SK-N-SH (cell line): Measurements from ENCODE around the gene TM9SF4. TPM values are rescaled to one million over a fixed set of nuclear protein-coding genes. Genes with fewer than 3 reads are reported as not detected.
A peak's percentile ranks its signal among the peaks of the same experiment; 100 is the strongest.

ENCODE experiments used
- CTCF ChIA-PET: fragments of 300-600, 350-600 bp; formaldehyde crosslinking; extraction: SDS; loops from one replicate; lab custom pipeline; 2021; lab: Yijun Ruan, JAX
- POLR2A ChIA-PET: fragments of 350-600 bp; sonication (Branson Sonifier 250); formaldehyde crosslinking; extraction: SDS; loops from one replicate; lab custom pipeline; 2020; ENCODE audit warnings: antibody characterized with exemption, inconsistent platforms; lab: Yijun Ruan, JAX
- DNase-seq: peaks from one replicate; pipeline ENCODE4 v3.0.0; 2012
- H2AFZ ChIP-seq: fragments of 200-600 bp; sonication (generic); 2 replicates; pipeline ENCODE4 v1.8.1; 2016; ENCODE audit warnings: antibody characterized with exemption, mild to moderate bottlenecking, low read depth
- H3F3A ChIP-seq: fragments of 200-600 bp; sonication (generic); replicated peaks from 2 replicates; pipeline ENCODE3; 2016; ENCODE audit warnings: antibody characterized with exemption, mild to moderate bottlenecking; ENCODE audit not compliant: insufficient read depth
- H3K27ac ChIP-seq, 2 experiments: fragments of 200-500 bp in 1 of 2; fragments of 200-600 bp in 1 of 2; sonication (Bioruptor generic) in 1 of 2; sonication (generic), shearing (Covaris generic) in 1 of 2; 2 replicates each; pipeline versions ENCODE4 v1.5.1 to v1.6.1; 2014 to 2016; ENCODE audit warnings: low read depth in 2 of 2, inconsistent platforms in 1 of 2, low read length in 1 of 2, mild to moderate bottlenecking in 1 of 2, mixed read lengths in 1 of 2
- H3K27me3 ChIP-seq: fragments of 200-600 bp; sonication (generic), shearing (Covaris generic); 2 replicates; pipeline ENCODE4 v1.6.1; 2016; ENCODE audit warnings: mixed run types; ENCODE audit not compliant: insufficient read depth
- H3K36me3 ChIP-seq, 2 experiments: fragments of 200-500 bp in 1 of 2; fragments of 200-600 bp in 1 of 2; sonication (Bioruptor generic) in 1 of 2; sonication (generic) in 1 of 2; replicated peaks in 1 of 2; 2 replicates each; pipeline versions ENCODE3 to v1.5.1; 2014 to 2016; ENCODE audit warnings: low read length in 1 of 2, mild to moderate bottlenecking in 1 of 2; ENCODE audit not compliant: insufficient read depth in 2 of 2, control insufficient read depth in 1 of 2
- H3K4me1 ChIP-seq, 2 experiments: fragments of 200-500 bp in 1 of 2; fragments of 200-600 bp in 1 of 2; sonication (Bioruptor generic) in 1 of 2; sonication (generic), shearing (Covaris generic) in 1 of 2; 2 replicates each; pipeline versions ENCODE4 v1.5.1 to v1.6.1; 2014 to 2016; ENCODE audit warnings: low read depth in 1 of 2, low read length in 1 of 2, mixed run types in 1 of 2; ENCODE audit not compliant: insufficient read depth in 2 of 2, control insufficient read depth in 1 of 2
- H3K4me2 ChIP-seq: fragments of 200-600 bp; sonication (generic), shearing (Covaris generic); 2 replicates; pipeline ENCODE4 v1.6.1; 2017; ENCODE audit warnings: mixed run types
- H3K4me3 ChIP-seq, 2 experiments: fragments of 200-500 bp in 1 of 2; fragments of 200-600 bp in 1 of 2; sonication (Bioruptor generic) in 1 of 2; sonication (generic), shearing (Covaris generic) in 1 of 2; 2 replicates each; pipeline versions ENCODE4 v1.5.1 to v1.8.1; 2014 to 2016; ENCODE audit warnings: low read depth in 2 of 2, inconsistent platforms in 1 of 2, low read length in 1 of 2, mild to moderate bottlenecking in 1 of 2, mixed read lengths in 1 of 2, moderate library complexity in 1 of 2
- H3K79me2 ChIP-seq: fragments of 200-600 bp; sonication (generic); 2 replicates; pipeline ENCODE4 v1.8.1; 2017; ENCODE audit warnings: mild to moderate bottlenecking; ENCODE audit not compliant: insufficient read depth
- H3K9ac ChIP-seq: fragments of 200-600 bp; sonication (generic); 2 replicates; pipeline ENCODE4 v1.6.1; 2017; ENCODE audit warnings: mixed run types
- H3K9me2 ChIP-seq: fragments of 200-600 bp; sonication (generic); 2 replicates; pipeline ENCODE4 v1.6.1; 2017; ENCODE audit warnings: mixed run types
- H3K9me3 ChIP-seq: fragments of 200-600 bp; sonication (generic); 2 replicates; pipeline ENCODE4 v1.6.1; 2017; ENCODE audit warnings: mixed run types, mild to moderate bottlenecking, moderate library complexity
- H4K20me1 ChIP-seq: fragments of 200-600 bp; sonication (generic); 2 replicates; pipeline ENCODE4 v1.6.1; 2017; ENCODE audit warnings: mild to moderate bottlenecking, mixed run types; ENCODE audit not compliant: insufficient read depth
- CHD2 ChIP-seq: fragments of 150-350 bp; IDR thresholded peaks from 2 replicates; pipeline ENCODE4 v1.6.1; 2018; ENCODE audit warnings: low read length; ENCODE audit not compliant: partially characterized antibody
- EP300 ChIP-seq, 2 experiments: IDR thresholded peaks; 2 replicates each; pipeline versions ENCODE4 v1.4.0 to v1.6.1; 2012; ENCODE audit warnings: borderline replicate concordance in 1 of 2, low read depth in 1 of 2, low read length in 1 of 2
- FOXM1 ChIP-seq: IDR thresholded peaks from 2 replicates; pipeline ENCODE4 v1.4.0; 2012; ENCODE audit warnings: low read depth, mild to moderate bottlenecking
- GABPA ChIP-seq: IDR thresholded peaks from 2 replicates; pipeline ENCODE4 v1.4.0; 2012; ENCODE audit warnings: low read depth, mild to moderate bottlenecking
- GATA2 ChIP-seq: sonication (generic); formaldehyde crosslinking; IDR thresholded peaks from 2 replicates; pipeline ENCODE4 v1.5.0; 2020; ENCODE audit warnings: mild to moderate bottlenecking, missing genetic modification reagents
- JUND ChIP-seq: IDR thresholded peaks from 2 replicates; pipeline ENCODE4 v1.4.0; 2012
- MEF2A ChIP-seq: IDR thresholded peaks from 2 replicates; pipeline ENCODE4 v1.4.0; 2012; ENCODE audit warnings: low read depth, borderline replicate concordance
- MXI1 ChIP-seq: IDR thresholded peaks from 2 replicates; pipeline ENCODE4 v1.6.1; 2012; ENCODE audit warnings: mild to moderate bottlenecking, low read depth, low read length, improper control_type of control experiment
- NFIC ChIP-seq: IDR thresholded peaks from 2 replicates; pipeline ENCODE4 v1.4.0; 2012; ENCODE audit warnings: borderline replicate concordance
- NRF1 ChIP-seq: IDR thresholded peaks from 2 replicates; pipeline ENCODE4 v1.6.1; 2012; ENCODE audit warnings: low read depth, mild to moderate bottlenecking, low read length
- POLR2AphosphoS5 ChIP-seq: IDR thresholded peaks from 2 replicates; pipeline ENCODE4 v1.6.1; 2012; ENCODE audit warnings: low read depth, low read length
- REST ChIP-seq: IDR thresholded peaks from 2 replicates; pipeline ENCODE4 v1.6.1; 2012; ENCODE audit warnings: mild to moderate bottlenecking, low read depth, low read length, moderate library complexity
- RFX5 ChIP-seq: IDR thresholded peaks from 2 replicates; pipeline ENCODE4 v1.6.1; 2012; ENCODE audit warnings: mild to moderate bottlenecking, improper control_type of control experiment, low read length
- SIN3A ChIP-seq: IDR thresholded peaks from 2 replicates; pipeline ENCODE4 v1.6.1; 2012; ENCODE audit warnings: low read depth, mild to moderate bottlenecking, low read length, moderate library complexity, borderline replicate concordance
- SMC3 ChIP-seq: IDR thresholded peaks from 2 replicates; pipeline ENCODE4 v1.6.1; 2012; ENCODE audit warnings: low read depth, low read length, improper control_type of control experiment
- TAF1 ChIP-seq: IDR thresholded peaks from 2 replicates; pipeline ENCODE4 v1.6.1; 2012; ENCODE audit warnings: low read depth, mild to moderate bottlenecking, low read length, moderate library complexity, borderline replicate concordance
- YY1 ChIP-seq: IDR thresholded peaks from 2 replicates; pipeline ENCODE4 v1.4.0; 2012; ENCODE audit warnings: low read depth, mild to moderate bottlenecking
- WGBS: methylation state at CpG from one replicate; pipeline ENCODE4 v1.1.6; 2017; ENCODE audit warnings: low lambda C conversion rate; 5-methylcytosine and 5-hydroxymethylcytosine counted together
- polyA plus RNA-seq, 3 experiments: library from polyadenylated mRNA; depleted of rRNA; stranded (reverse); fragments of >200 nt; gene quantifications; 2 replicates each; pipeline ENCODE4 v1.2.3, GENCODE V29; 2012
- TF ChIP-seq, protein P1 (sequence below): IDR thresholded peaks from 2 replicates; pipeline ENCODE4 v1.4.0; 2012; ENCODE audit warnings: low read depth
- TF ChIP-seq, protein P2 (sequence below): IDR thresholded peaks from 2 replicates; pipeline ENCODE4; 2012
- TF ChIP-seq, protein P3 (sequence below): fragments of 200-600 bp; sonication (generic); IDR thresholded peaks from 2 replicates; pipeline ENCODE4 v1.6.1; 2017; ENCODE audit warnings: antibody characterized with exemption, mild to moderate bottlenecking, moderate library complexity
- TF ChIP-seq, protein P4 (sequence below): IDR thresholded peaks from 2 replicates; pipeline ENCODE4 v1.4.0; 2012; ENCODE audit warnings: low read depth, borderline replicate concordance

TM9SF4 gene
- polyA plus RNA-seq, 1 of the 3 experiments (the other 2 are of a cell fraction): 61.0 TPM

DNA sequence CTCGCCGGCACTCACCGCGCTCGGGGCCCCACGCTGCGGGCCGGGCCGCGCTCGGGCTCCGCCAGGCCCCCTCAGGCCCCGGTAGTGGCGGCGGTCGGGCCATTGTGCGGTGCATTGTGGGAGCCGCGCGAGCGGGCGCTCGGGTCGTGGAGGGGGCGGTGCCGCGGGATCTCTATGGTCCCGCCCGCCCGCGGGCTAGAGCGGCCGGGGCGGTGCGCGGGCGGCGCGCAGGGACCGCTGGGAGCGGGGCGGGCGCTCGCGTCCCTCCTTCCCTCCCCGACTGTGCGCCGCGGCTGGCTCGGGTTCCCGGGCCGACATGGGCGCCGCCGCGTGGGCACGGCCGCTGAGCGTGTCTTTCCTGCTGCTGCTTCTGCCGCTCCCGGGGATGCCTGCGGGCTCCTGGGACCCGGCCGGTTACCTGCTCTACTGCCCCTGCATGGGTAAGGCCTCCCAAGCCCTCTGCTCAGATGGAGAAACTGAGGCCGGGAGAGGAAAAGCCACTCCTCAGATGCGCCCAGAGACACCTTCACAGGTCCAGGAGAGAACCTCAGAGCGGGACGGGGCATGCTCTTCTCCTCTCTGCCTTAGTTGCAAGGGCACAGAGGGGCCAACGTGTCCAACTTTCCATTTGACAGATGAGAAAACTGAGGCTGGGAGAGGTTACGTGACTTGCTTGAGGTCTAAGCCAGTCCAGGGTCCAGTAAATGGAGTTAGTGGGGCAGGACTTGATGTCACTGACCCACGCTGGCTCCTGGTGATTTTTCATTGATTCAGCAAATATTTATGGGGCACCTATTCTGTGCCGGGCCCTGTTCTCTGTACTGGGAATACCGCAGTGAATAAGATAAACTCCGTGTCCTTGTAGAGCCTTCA lies 98.3 kb downstream of the TM9SF4 start, which contains the start of the genes PLAGL2 and POFUT1:
PLAGL2 (minus strand) TSS at position 118 of the 873 bp plus-strand sequence. CDS start 5,565 bp downstream, outside the sequence.
POFUT1 (plus strand) TSS at position 255 of the 873 bp plus-strand sequence; CDS start at position 317, 62 bp downstream.
- Histone ChIP-seq H3K79me2 (peaks cover 88% of the 10 kb centered on the region), H3K9me3 (no peaks in the 10 kb centered on the region), H3K9me2 (no peaks in the 10 kb centered on the region), H3K4me2 (peak within 1 kb of the TSS; percentile 93), H3K36me3 (peaks cover 0 to 28% of the 10 kb centered on the region in 2 experiments), H3K27ac (peak within 1 kb of the TSS; percentile 29 to 75; a peak in 3 of 4 replicates), H3K9ac (peak within 1 kb of the TSS; percentile 82), H3F3A (peaks cover 3% of the 10 kb centered on the region), H3K4me1 (peaks cover 25 to 35% of the 10 kb centered on the region in 2 experiments; a peak in 3 of 4 replicates), H3K4me3 (peak within 1 kb of the TSS; percentile 87 to 88), H4K20me1 (peaks cover 24% of the 10 kb centered on the region), H3K27me3 (no peaks in the 10 kb centered on the region), H2AFZ (peak within 1 kb of the TSS; percentile 87)
- DNase-seq: peak; percentile 100
- POLR2A ChIA-PET: interaction anchor here (0.7 kb wide), 1 partner anchor 75 kb away, joined by 3 read pairs; no protein-coding TSS in a partner anchor
- CTCF ChIA-PET: interaction anchor here (0.6 kb wide), 1 partner anchor 177 kb away, joined by 3 read pairs; no protein-coding TSS in a partner anchor
- no peak for TF ChIP-seq MEF2A
- peak; percentile 18; the same call in 1 of the 2 replicates for TF ChIP-seq REST
- TF ChIP-seq MXI1: peak; percentile 93
- peak; percentile 77 for TF ChIP-seq POLR2AphosphoS5
- no peak; a peak in 1 of 4 replicates for TF ChIP-seq EP300 (IDR thresholded peaks at IDR 0.05; ENCODE audit: borderline replicate concordance in 1 of 2, low read depth in 1 of 2, low read length in 1 of 2)
- TF ChIP-seq, protein P1, sequence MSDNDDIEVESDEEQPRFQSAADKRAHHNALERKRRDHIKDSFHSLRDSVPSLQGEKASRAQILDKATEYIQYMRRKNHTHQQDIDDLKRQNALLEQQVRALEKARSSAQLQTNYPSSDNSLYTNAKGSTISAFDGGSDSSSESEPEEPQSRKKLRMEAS: peak; percentile 59; the same call in 1 of the 2 replicates
- TF ChIP-seq, protein P2, sequence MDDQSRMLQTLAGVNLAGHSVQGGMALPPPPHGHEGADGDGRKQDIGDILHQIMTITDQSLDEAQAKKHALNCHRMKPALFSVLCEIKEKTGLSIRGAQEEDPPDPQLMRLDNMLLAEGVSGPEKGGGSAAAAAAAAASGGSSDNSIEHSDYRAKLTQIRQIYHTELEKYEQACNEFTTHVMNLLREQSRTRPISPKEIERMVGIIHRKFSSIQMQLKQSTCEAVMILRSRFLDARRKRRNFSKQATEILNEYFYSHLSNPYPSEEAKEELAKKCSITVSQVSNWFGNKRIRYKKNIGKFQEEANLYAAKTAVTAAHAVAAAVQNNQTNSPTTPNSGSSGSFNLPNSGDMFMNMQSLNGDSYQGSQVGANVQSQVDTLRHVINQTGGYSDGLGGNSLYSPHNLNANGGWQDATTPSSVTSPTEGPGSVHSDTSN: no peak
- no peak for TF ChIP-seq FOXM1
- TF ChIP-seq JUND: no peak
- TF ChIP-seq RFX5: no peak
- TF ChIP-seq, protein P3, sequence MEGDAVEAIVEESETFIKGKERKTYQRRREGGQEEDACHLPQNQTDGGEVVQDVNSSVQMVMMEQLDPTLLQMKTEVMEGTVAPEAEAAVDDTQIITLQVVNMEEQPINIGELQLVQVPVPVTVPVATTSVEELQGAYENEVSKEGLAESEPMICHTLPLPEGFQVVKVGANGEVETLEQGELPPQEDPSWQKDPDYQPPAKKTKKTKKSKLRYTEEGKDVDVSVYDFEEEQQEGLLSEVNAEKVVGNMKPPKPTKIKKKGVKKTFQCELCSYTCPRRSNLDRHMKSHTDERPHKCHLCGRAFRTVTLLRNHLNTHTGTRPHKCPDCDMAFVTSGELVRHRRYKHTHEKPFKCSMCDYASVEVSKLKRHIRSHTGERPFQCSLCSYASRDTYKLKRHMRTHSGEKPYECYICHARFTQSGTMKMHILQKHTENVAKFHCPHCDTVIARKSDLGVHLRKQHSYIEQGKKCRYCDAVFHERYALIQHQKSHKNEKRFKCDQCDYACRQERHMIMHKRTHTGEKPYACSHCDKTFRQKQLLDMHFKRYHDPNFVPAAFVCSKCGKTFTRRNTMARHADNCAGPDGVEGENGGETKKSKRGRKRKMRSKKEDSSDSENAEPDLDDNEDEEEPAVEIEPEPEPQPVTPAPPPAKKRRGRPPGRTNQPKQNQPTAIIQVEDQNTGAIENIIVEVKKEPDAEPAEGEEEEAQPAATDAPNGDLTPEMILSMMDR: peak; percentile 51
- peak; percentile 52; the same call in 1 of the 2 replicates for TF ChIP-seq NRF1
- TF ChIP-seq GATA2 (CRISPR knock-in tag): no peak
- TF ChIP-seq, protein P4, sequence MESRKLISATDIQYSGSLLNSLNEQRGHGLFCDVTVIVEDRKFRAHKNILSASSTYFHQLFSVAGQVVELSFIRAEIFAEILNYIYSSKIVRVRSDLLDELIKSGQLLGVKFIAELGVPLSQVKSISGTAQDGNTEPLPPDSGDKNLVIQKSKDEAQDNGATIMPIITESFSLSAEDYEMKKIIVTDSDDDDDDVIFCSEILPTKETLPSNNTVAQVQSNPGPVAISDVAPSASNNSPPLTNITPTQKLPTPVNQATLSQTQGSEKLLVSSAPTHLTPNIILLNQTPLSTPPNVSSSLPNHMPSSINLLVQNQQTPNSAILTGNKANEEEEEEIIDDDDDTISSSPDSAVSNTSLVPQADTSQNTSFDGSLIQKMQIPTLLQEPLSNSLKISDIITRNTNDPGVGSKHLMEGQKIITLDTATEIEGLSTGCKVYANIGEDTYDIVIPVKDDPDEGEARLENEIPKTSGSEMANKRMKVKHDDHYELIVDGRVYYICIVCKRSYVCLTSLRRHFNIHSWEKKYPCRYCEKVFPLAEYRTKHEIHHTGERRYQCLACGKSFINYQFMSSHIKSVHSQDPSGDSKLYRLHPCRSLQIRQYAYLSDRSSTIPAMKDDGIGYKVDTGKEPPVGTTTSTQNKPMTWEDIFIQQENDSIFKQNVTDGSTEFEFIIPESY: no peak
- TF ChIP-seq YY1: peak; percentile 71
- TF ChIP-seq TAF1: peak; percentile 93
- peak; percentile 48 for TF ChIP-seq CHD2
- no peak for TF ChIP-seq SMC3
- peak; percentile 28; the same call in 1 of the 2 replicates for TF ChIP-seq GABPA
- peak; percentile 39 for TF ChIP-seq NFIC
- peak; percentile 64; the same call in 1 of the 2 replicates for TF ChIP-seq SIN3A
- WGBS: under 1% methylated on average over 9 of the region's 74 CpGs
